Hepatocyte (in vitro differentiated cells): ENCODE data around the gene TMEM131.
"Not testable (repeated sequence)": the region's sequence is repeated elsewhere in the genome, so short reads cannot be mapped to it uniquely, and the experiment has no call there.

Experiments used
- EZH2 ChIP-seq: fragments of 200-600 bp; sonication (generic); IDR thresholded peaks from 2 replicates; pipeline ENCODE4 v1.6.1; 2016; ENCODE audit warnings: antibody characterized with exemption, mild to moderate bottlenecking, borderline replicate concordance
- TF ChIP-seq, protein P1 (sequence below): fragments of 200-600 bp; sonication (generic); IDR thresholded peaks from 2 replicates; pipeline ENCODE4 v1.5.1; 2016; ENCODE audit warnings: antibody characterized with exemption, mild to moderate bottlenecking; ENCODE audit not compliant: poor library complexity

DNA sequence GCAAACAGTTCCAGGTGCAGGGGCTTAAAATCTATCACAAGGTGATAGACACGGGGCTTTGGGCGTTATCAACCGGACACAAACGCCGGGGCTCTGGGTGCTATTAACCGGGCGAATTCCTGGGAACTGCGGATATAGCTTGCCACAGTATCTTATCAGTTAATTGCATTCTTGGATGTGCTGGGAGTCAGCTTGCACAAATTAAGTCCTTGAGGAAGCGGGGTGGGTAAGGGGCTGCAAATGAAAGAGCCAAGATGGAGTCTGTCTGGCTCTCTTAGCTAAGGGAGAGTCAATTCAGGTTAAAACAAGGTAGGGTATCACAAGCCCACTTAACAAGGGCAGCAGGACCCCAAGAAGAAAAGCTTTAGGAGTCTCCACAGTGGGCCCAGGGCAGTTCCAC lies 283.6 kb downstream of the TMEM131 start:
- TF ChIP-seq, protein P1, sequence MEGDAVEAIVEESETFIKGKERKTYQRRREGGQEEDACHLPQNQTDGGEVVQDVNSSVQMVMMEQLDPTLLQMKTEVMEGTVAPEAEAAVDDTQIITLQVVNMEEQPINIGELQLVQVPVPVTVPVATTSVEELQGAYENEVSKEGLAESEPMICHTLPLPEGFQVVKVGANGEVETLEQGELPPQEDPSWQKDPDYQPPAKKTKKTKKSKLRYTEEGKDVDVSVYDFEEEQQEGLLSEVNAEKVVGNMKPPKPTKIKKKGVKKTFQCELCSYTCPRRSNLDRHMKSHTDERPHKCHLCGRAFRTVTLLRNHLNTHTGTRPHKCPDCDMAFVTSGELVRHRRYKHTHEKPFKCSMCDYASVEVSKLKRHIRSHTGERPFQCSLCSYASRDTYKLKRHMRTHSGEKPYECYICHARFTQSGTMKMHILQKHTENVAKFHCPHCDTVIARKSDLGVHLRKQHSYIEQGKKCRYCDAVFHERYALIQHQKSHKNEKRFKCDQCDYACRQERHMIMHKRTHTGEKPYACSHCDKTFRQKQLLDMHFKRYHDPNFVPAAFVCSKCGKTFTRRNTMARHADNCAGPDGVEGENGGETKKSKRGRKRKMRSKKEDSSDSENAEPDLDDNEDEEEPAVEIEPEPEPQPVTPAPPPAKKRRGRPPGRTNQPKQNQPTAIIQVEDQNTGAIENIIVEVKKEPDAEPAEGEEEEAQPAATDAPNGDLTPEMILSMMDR = not testable (repeated sequence)
- not testable (repeated sequence) for TF ChIP-seq EZH2
